ENCODE measurements around the gene IL17C. TPM values are rescaled to one million over a fixed set of nuclear protein-coding genes. Genes with fewer than 3 reads are reported as not detected.

IL17C gene
- polyA plus RNA-seq, 1 donor from 2014 or later = not detected

DNA sequence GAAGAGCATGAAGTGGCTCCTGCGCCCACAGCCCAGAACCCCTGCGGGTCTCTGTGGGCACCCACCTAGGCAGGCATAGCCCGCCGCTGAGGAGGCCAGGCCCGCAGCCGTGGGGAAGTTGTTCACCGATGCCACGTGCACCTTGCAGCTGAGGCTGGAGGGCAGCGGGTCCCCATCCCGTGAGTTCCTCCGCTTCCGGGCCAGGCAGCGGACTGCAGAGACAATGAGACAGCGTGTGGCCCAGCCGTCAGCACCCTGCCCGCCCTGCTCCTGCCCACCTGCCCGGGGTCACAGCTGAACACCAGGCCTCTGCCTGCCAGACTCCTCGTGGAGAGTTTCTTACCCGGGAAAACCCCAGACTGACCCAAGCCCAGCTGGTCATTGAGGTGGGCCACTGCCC is 19.0 kb downstream of the IL17C start:
- TF ChIP-seq, protein P1, sequence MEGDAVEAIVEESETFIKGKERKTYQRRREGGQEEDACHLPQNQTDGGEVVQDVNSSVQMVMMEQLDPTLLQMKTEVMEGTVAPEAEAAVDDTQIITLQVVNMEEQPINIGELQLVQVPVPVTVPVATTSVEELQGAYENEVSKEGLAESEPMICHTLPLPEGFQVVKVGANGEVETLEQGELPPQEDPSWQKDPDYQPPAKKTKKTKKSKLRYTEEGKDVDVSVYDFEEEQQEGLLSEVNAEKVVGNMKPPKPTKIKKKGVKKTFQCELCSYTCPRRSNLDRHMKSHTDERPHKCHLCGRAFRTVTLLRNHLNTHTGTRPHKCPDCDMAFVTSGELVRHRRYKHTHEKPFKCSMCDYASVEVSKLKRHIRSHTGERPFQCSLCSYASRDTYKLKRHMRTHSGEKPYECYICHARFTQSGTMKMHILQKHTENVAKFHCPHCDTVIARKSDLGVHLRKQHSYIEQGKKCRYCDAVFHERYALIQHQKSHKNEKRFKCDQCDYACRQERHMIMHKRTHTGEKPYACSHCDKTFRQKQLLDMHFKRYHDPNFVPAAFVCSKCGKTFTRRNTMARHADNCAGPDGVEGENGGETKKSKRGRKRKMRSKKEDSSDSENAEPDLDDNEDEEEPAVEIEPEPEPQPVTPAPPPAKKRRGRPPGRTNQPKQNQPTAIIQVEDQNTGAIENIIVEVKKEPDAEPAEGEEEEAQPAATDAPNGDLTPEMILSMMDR (IDR thresholded peaks at IDR 0.05; ENCODE audit: poor library complexity, severe bottlenecking) = no peak
- TF ChIP-seq RAD21 (conservative IDR thresholded peaks at IDR 0.05) = no peak
- TF ChIP-seq TAF1 (IDR thresholded peaks at IDR 0.05; ENCODE audit: low read depth) = no peak
- no peak for TF ChIP-seq EP300 (conservative IDR thresholded peaks at IDR 0.05; ENCODE audit: poor library complexity, severe bottlenecking)
- no peak for TF ChIP-seq MXI1 (conservative IDR thresholded peaks at IDR 0.05; ENCODE audit: poor library complexity, severe bottlenecking)
- Histone ChIP-seq H3F3A (ENCODE audit: insufficient read depth, low read length, poor library complexity, severe bottlenecking) (no peaks in the 10 kb centered on the region), H2AFZ (ENCODE audit: low read depth, low read length) (no peak overlapping the region), H3K27ac (ENCODE audit: low read length) (no peak overlapping the region), H4K20me1 (ENCODE audit: insufficient read depth) (no peaks in the 10 kb centered on the region), H3K4me2 (ENCODE audit: low read length) (no peak overlapping the region), H3K9me3 (ENCODE audit: low read length) (no peaks in the 10 kb centered on the region), H3K9ac (ENCODE audit: low read length) (no peak overlapping the region), H3K4me3 (ENCODE audit: low read length) (no peak overlapping the region), H3K36me3 (ENCODE audit: insufficient read depth, low read length) (no peaks in the 10 kb centered on the region), H3K9me2 (ENCODE audit: insufficient read depth, low read length) (no peaks in the 10 kb centered on the region), H3K27me3 (ENCODE audit: insufficient read depth, low read depth, low read length) (no peaks in the 10 kb centered on the region), H3K79me2 (replicated peaks; ENCODE audit: insufficient read depth, low read length) (peaks cover 22% of the 10 kb centered on the region)

DNA sequence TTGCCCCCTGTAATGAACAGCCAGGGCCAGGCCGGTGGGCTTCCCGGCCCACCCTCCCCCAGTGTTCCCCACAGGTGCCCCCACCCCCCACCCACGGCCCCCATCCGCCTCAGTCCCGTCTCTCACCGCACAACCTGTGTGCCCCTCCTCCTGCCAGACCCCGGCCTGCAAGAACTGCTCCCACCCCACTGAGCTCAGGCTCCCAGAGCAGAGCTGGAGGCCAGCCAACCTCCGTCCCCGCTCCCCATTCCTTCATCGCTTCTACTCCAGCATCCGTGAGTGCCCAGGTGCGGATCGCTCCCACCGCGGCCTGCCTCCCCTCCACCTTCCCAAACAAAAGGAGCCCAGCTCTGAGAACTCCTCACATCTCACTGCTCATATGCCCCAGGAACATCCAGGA is 20.3 kb downstream of the IL17C start:
- H2AFZ ChIP-seq (ENCODE audit: low read depth, low read length) = no peak overlapping the region
- no peak overlapping the region for H3K4me3 ChIP-seq (ENCODE audit: low read length)
- TF ChIP-seq, protein P2, sequence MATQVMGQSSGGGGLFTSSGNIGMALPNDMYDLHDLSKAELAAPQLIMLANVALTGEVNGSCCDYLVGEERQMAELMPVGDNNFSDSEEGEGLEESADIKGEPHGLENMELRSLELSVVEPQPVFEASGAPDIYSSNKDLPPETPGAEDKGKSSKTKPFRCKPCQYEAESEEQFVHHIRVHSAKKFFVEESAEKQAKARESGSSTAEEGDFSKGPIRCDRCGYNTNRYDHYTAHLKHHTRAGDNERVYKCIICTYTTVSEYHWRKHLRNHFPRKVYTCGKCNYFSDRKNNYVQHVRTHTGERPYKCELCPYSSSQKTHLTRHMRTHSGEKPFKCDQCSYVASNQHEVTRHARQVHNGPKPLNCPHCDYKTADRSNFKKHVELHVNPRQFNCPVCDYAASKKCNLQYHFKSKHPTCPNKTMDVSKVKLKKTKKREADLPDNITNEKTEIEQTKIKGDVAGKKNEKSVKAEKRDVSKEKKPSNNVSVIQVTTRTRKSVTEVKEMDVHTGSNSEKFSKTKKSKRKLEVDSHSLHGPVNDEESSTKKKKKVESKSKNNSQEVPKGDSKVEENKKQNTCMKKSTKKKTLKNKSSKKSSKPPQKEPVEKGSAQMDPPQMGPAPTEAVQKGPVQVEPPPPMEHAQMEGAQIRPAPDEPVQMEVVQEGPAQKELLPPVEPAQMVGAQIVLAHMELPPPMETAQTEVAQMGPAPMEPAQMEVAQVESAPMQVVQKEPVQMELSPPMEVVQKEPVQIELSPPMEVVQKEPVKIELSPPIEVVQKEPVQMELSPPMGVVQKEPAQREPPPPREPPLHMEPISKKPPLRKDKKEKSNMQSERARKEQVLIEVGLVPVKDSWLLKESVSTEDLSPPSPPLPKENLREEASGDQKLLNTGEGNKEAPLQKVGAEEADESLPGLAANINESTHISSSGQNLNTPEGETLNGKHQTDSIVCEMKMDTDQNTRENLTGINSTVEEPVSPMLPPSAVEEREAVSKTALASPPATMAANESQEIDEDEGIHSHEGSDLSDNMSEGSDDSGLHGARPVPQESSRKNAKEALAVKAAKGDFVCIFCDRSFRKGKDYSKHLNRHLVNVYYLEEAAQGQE (IDR thresholded peaks at IDR 0.05; ENCODE audit: borderline replicate concordance) = no peak
- TF ChIP-seq EZH2 (IDR thresholded peaks at IDR 0.05; ENCODE audit: borderline replicate concordance, insufficient read depth, low read length, poor library complexity, severe bottlenecking) (no peak), EP300 (conservative IDR thresholded peaks at IDR 0.05; ENCODE audit: poor library complexity, severe bottlenecking) (no peak)
- H3K27me3 ChIP-seq (ENCODE audit: insufficient read depth, low read depth, low read length) = no peaks in the 10 kb centered on the region
- H3K4me2 ChIP-seq (ENCODE audit: low read length) = no peak overlapping the region
- no peak overlapping the region for H3K9ac ChIP-seq (ENCODE audit: low read length)
- H3K27ac ChIP-seq (ENCODE audit: low read length) = no peak overlapping the region
- H3K9me2 ChIP-seq (ENCODE audit: insufficient read depth, low read length) = no peaks in the 10 kb centered on the region
- H3K36me3 ChIP-seq (ENCODE audit: insufficient read depth, low read length) = no peaks in the 10 kb centered on the region
- H3F3A ChIP-seq (ENCODE audit: insufficient read depth, low read length, poor library complexity, severe bottlenecking) = no peaks in the 10 kb centered on the region
- H4K20me1 ChIP-seq (ENCODE audit: insufficient read depth) = no peaks in the 10 kb centered on the region
- H3K9me3 ChIP-seq (ENCODE audit: low read length) = no peaks in the 10 kb centered on the region
- H3K79me2 ChIP-seq (replicated peaks; ENCODE audit: insufficient read depth, low read length) = peaks cover 25% of the 10 kb centered on the region

DNA sequence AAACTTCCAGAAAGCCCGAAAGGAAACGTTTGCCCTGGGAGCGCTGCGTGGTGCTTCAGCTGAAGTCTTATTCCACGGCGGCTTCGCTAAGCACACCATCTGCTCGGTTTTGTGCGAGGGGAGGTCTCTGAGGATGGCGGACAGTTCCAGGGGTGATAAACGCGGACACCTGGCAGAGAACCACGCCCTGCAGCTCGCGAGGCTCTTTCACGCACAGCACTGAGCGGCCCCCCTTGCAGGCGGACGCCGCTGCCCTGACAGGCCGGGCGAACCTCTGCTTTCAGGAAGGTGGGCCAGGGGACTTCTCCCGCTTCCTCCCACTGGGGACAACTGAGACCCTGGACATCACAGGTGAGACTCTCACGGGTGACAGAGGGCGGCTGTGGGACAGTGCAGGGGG is 20.8 kb downstream of the IL17C start:
- Histone ChIP-seq H3K36me3 (ENCODE audit: insufficient read depth, low read length) (no peaks in the 10 kb centered on the region), H3K9ac (ENCODE audit: low read length) (no peak overlapping the region), H3K27me3 (ENCODE audit: insufficient read depth, low read depth, low read length) (no peaks in the 10 kb centered on the region), H2AFZ (ENCODE audit: low read depth, low read length) (no peak overlapping the region), H3K79me2 (replicated peaks; ENCODE audit: insufficient read depth, low read length) (peaks cover 28% of the 10 kb centered on the region), H3K9me2 (ENCODE audit: insufficient read depth, low read length) (no peaks in the 10 kb centered on the region), H3K27ac (ENCODE audit: low read length) (no peak overlapping the region), H3K4me2 (ENCODE audit: low read length) (no peak overlapping the region), H3K4me3 (ENCODE audit: low read length) (no peak overlapping the region), H3K9me3 (ENCODE audit: low read length) (no peaks in the 10 kb centered on the region), H3F3A (ENCODE audit: insufficient read depth, low read length, poor library complexity, severe bottlenecking) (no peaks in the 10 kb centered on the region), H4K20me1 (ENCODE audit: insufficient read depth) (no peaks in the 10 kb centered on the region)
- TF ChIP-seq, protein P1 (IDR thresholded peaks at IDR 0.05; ENCODE audit: poor library complexity, severe bottlenecking) = no peak
- no peak for TF ChIP-seq MXI1 (conservative IDR thresholded peaks at IDR 0.05; ENCODE audit: poor library complexity, severe bottlenecking)
- no peak for TF ChIP-seq RAD21 (conservative IDR thresholded peaks at IDR 0.05)
- TF ChIP-seq EP300 (conservative IDR thresholded peaks at IDR 0.05; ENCODE audit: poor library complexity, severe bottlenecking) = no peak
- TF ChIP-seq, protein P2 (IDR thresholded peaks at IDR 0.05; ENCODE audit: borderline replicate concordance) = no peak
- TF ChIP-seq POLR2AphosphoS5 (IDR thresholded peaks at IDR 0.05) = no peak
- no peak for TF ChIP-seq TAF1 (IDR thresholded peaks at IDR 0.05; ENCODE audit: low read depth)
- TF ChIP-seq SMC3 (conservative IDR thresholded peaks at IDR 0.05; ENCODE audit: poor library complexity) = no peak
- TF ChIP-seq EZH2 (IDR thresholded peaks at IDR 0.05; ENCODE audit: borderline replicate concordance, insufficient read depth, low read length, poor library complexity, severe bottlenecking) = no peak

All from neural cell (in vitro differentiated cells).